IPS-11a (cell line): Measurements from ENCODE around the gene APOBEC2.

Source experiments
- H3K4me3 ChIP-seq: one replicate; pipeline ENCODE4 v1.5.1; 2013; ENCODE audit warnings: low read depth, low read length, control low read depth

APOBEC2 gene

DNA sequence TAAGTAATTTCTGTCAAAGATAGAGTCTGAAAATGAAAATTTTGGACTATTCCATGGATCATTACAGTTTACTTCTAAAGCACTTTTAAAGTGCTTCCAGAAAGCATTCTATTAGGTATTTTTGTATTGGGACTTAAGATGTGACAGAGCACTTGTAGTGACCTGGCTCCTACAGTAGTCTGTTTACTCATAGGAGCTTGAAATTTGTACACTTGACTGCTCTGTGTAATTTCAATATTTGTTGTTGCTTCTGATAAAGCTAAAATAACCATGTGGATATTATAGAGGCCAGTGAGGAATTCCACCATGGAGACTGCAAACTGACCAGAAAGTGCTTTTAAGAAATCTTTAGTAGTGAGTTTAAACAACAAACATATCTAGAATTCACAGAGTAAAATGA, 30.1 kb downstream of the APOBEC2 start:
- no peak overlapping the region for H3K4me3 ChIP-seq

DNA sequence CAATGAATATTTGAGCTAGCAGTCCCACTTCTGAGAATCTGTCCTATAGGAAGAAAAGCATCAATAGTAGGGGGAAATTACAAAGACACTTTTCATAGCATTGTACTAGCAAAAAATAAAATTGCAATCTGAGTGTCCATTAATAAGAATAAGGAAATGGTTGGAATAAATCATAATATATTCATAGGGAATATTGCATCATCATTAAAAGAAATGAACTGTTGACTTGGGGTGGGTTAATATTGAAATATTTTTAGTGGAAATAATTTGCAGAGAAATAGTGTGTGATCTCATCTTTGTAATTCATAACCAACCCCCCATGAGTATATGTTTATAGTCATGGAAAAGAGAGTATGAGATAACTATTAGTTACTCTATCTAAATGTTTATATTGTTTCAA, 32.2 kb downstream of the APOBEC2 start:
- H3K4me3 ChIP-seq = no peak overlapping the region

DNA sequence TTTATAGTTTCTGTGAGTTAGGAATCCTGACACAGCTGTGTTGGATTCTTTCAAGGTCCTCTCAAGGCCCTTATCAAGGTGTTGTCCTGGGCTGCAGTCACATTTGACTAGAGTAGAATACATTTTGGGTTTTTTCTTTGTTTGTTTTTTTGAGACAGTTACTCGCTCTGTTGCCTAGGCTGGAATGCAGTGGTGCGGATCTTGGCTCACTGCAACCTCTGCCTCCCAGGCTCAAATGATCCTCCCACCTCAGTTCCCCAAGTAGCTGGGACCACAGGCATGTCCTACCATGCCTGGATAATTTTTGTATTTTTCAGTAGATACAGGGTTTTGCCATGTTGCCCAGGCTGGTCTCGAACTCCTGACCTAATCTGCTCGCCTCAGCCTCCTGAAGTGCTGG, 35.4 kb downstream of the APOBEC2 start:
- no peak overlapping the region for H3K4me3 ChIP-seq

DNA sequence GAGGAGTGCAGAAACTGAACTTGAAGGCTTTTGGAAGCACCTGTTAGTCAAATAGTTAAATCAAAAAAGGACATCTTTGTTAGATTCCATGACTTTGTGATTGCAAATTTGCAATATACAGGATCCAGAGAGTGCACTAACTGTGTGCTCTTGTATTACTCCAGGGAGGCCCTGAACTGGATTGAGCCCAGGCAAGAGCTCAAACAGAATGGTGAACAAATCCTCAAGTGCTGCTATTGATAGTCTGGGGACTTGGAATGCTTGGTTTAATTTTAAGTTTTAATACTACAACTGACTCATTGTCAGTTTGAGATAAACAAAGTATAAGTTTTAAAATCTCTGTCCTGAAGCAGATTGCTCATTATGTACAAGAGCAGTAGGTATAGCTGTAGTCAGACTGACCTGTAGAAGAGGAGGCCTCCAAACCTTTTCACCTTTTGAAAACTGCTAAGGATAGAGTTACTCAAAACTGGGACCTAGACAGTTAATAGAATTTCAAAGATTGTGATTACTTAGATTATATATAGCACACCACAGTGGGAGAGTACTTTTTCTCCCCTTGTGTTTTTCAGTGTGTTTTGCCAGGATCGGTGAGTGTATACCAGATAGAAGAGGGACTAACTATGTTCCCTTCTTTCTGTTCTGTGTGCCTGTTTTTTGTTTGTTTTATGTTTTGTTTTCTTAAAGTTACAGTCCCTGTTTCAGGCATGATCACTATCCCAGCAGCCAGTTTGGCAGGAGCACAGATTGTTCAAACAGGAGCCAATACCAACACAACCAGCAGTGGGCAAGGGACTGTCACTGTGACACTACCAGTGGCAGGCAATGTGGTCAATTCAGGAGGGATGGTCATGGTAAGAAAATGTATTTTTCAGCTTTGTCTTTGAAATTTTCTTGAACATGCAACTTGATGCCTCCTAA, 38.1 kb downstream of the APOBEC2 start:
- no peak overlapping the region for H3K4me3 ChIP-seq

DNA sequence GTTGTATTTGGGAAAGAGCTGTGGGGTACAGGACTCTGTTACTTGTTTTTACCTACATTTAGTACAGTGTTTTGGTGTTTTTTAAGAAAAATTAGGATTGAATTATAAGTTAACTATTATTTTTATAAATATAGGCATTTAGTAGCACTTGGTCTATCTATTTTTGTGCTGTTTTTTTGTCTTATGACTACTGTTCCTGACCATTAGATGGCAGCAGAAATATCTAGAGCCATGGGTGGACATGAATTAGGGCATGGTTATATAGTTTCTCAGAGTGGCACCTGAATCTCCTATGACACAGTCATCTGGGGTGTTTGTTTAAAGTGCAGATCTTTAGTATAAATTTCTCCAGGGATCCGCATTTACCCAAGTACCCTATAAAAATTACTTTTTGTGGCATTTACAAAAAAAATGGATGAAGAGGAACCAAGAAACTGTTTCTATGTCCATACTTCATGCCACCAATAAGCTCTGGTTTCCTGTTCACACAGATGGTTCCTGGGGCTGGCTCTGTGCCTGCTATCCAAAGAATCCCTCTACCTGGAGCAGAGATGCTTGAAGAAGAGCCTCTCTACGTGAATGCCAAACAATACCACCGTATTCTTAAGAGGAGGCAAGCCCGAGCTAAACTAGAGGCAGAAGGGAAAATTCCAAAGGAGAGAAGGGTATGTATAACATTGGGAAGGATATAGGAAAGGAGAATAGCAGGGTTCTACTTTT, 39.6 kb downstream of the APOBEC2 start:
- H3K4me3 ChIP-seq = no peak overlapping the region

DNA sequence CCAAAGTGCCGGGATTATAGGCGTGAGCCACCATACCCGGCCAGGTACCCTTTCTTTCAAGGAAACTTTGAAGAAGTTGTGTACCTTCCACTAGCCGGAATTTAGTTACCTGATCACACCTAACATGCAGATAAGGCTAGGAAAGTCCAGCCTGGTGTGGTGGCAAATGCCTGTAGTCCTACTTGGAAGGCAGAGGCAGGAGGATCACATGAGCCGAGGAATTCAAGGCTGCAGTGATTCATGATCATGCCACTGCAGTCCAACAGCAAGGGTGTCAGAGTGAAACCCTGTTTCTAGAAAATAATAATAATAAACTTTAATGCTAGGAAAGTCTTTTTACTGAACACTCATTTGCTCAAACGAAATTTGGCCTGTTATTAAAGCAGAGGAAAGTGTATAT, 40.7 kb downstream of the APOBEC2 start:
- no peak overlapping the region for H3K4me3 ChIP-seq

DNA sequence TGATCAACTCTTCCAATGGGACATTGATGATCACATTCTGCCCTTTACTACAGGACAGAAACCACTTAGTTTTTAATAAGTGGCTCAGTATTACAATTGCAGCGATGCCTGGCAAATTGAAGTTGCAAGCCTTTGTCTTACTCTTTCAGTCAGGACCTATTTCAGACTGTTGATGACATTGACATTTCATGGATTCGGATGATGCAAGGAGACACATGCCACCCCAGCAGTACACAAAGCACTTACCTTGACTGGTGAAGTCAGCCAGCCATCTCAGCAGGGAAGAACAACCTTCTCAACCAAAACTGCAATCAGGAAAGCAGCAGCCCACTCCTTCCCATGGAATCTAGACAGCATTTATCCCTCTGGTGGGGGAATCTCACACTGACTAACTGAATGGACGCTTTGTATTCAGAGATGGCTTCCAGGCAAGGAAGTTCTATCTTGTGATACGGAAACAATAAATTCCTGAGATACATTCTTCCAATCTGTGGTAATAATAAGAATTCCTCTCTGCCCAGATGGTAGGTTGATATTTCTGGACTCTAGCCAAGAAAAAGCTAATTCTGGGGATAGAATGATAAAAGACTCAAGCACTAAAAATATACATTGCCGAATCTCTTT, 44.6 kb downstream of the APOBEC2 start:
- no peak overlapping the region for H3K4me3 ChIP-seq

DNA sequence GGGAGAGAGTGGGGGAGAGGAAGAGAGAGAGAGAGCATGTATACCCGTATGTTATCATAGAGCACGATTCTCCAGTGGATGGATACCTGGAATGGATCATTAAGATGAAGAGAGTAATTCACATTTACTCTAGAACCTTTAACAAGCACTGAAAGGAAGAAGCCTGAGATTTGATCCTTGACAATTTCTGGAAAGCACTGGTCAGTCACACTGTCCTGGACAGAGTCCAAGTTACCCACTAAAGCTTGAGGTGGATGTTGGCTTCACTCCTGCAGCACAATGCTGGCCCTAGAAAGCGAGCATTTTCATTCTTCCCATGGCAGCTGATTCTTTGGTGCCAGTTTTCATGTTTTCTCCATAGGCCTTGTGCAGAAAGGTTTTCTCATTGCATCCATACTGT, 45.4 kb downstream of the APOBEC2 start:
- H3K4me3 ChIP-seq = no peak overlapping the region

DNA sequence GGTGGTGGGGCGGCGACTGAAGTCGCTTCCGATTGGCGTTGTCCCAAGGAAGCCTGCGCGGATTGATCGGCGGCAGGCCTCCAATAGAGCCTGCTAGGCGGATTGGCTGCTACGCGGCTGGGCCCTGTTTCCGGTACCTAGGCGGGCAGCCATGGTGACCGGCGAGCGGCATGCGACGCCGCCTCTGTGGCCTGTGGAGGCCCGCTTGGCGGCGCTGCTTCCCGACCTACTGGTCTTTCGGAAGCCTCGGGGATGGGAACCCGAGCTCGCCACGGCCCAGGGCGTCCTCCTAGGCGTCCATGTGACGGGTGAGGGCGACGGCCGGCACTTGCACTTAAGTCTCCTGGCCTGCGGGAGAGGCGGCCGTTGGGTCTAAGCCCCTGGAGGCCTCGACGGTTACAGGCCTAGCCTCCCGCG, 47.9 kb downstream of the APOBEC2 start:
- no peak overlapping the region for H3K4me3 ChIP-seq

DNA sequence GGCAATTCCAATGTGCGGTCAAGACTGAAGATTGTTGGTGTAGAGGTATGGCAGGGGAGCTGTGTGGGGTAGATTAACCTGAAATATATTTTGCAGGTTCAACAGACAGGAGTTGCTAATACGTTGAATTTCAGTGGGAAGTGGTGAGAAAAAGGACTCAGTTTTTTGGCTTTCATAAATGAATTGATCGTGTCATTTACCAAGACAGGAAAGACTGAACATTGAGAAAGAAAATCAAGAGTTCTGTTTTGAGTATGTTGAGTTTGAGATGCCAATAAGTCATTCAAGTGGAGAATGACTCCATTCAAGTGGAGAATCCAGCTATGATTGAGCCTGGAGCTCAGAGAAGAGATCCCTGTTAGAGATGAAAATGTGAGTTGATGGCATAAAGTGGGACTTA, 50.8 kb downstream of the APOBEC2 start:
- H3K4me3 ChIP-seq = no peak overlapping the region

DNA sequence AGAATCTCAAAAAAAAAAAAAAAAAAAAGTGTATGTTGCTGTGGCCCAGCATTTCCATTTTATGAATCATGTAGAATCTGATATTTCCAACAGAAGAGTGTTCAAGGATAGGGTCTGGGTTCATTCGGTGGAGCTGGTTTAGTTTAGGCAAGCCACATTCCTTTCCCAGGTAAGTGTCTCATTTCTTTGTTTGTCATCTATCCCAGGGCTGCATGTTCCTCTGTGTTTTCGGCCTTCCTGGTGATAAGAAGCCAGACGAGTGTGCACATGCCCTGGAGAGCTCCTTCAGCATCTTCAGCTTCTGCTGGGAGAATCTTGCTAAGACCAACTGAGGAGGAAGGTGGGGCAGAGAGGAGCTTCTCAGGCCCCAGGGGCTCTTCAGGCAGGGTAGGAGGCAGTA, 58.0 kb downstream of the APOBEC2 start:
- H3K4me3 ChIP-seq = no peak overlapping the region
